NCI-H748 (cell line): ENCODE measurements around the gene SLC22A3.
"Not testable (repeated sequence)": the region's sequence is repeated elsewhere in the genome, so short reads cannot be mapped to it uniquely, and the experiment has no call there.

Experiments
- DNase-seq: peaks from one replicate; lab custom pipeline; 2025; ENCODE audit not compliant: unreplicated experiment; lab: John Stamatoyannopoulos, UW

SLC22A3 gene

DNA sequence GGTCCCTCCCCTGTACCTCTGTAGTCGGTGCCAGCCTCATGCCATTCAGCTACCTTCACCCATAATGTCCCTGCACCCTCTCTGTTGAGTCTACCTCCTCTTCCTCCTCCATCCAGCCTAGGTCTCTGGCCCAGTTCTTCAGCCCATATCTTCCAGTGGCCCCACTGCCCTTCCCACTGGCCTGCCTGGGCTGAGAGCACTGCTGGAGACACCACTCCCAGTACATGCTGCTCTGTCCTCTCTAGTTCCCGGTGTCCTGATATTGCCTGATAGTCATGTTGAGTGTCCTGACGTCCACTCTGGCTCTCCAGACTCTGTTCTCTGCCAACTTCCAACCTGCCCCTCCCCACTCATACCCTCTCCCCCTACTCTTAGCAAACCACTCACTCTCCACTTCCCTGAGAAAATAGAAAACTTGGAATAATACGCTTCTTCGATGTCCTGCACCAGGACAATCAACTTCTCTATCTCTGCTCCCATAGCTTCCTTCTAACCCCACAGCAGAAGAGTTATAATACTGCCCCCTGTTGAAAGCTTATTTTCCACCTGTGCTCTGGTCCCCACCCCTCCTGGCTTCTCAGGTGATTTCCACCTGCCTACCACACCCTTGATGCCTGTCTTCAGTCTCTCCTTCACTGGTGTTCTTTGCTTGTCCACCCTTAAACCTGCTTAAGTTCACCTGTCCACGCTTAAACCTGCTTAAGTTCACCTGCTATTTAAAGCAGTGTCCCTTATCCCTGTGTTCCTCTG is 19.8 kb downstream of the SLC22A3 start:
- no peak for DNase-seq

DNA sequence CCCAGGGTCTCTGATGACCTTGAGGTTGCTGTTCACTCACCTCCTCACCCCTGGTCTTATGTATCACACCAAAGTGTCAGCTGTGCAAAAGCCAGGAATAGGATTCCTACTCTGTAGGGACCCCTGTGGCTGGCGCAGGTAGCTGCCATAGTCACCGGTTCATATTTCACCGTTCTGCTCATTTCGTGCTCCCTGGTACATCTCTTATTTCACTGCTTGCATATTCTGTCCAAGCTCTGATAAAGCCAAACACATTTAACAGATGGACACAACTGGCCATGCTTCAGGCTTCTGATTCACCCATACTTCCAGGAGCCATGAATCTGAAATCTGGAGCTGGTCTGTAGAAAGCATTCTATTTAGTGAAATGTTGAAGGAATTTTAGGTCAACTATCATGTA is 20.5 kb downstream of the SLC22A3 start:
- DNase-seq, result no peak

GRCh38 chr6:160373601-160374000 is 25.4 kb downstream of the SLC22A3 start:
- not testable (repeated sequence) for DNase-seq

- DNase-seq, result no peak
Measured at GRCh38 chr6:160374836-160375560, 26.8 kb downstream of the SLC22A3 start.

GRCh38 chr6:160375561-160375949 is 27.4 kb downstream of the SLC22A3 start:
- no peak for DNase-seq

- no peak for DNase-seq
Measured at GRCh38 chr6:160376445-160376844, 28.3 kb downstream of the SLC22A3 start.

DNA sequence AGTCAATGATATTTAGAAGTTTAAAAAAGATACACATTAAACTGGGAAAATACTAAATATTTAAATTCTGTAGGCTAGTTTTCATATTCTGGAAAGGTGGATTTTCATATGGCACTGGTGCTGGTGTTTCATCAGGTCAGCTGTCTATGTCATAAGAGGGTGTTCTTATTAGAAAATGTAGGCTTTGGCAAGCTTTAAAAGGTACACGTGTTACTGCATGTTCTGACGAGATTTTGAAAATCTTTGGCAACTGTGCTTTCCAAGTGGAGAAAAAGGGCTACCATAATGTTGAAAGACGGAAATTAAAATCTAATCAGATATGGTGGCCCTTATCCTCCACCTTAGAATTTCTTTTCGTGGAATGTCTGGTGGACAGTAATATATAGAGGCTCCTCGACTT is 30.0 kb downstream of the SLC22A3 start:
- no peak for DNase-seq

DNA sequence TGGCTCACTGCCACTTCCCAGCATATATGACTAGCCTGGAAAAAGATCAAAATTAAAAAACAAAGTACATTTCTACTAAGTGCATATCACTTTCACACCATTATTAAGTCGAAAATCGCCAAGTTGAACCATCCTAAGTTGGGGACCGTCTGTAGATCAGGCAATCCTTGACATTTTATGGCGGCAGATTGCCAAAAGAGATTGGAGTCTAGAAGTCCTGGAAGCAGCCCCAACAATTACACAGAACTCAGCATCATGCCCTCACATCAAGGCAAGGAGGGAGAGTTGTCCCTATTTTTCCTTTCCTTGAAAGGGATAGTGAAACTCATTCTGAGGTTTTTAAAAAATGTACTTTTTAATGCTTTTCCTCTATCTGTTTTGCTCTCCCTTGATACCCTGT is 30.7 kb downstream of the SLC22A3 start:
- no peak for DNase-seq

DNA sequence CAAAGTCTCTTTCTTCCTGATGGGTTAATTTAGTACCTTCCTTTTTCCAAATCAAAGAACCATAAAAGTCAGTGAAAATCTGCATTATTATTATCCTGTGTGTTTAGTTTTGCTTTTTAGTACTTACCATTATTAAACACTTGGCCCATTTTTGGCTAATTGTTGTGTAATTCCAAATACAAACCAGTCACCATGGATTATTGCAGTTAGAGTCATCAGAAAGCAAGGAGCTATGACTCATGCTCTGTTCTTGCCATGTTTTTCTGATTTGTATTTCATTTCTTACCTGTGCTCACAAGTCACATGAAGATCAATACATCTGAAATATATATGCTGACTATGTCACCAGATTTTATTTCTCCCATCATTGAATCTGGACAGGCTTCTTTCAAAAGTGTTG is 31.3 kb downstream of the SLC22A3 start:
- no peak for DNase-seq

DNA sequence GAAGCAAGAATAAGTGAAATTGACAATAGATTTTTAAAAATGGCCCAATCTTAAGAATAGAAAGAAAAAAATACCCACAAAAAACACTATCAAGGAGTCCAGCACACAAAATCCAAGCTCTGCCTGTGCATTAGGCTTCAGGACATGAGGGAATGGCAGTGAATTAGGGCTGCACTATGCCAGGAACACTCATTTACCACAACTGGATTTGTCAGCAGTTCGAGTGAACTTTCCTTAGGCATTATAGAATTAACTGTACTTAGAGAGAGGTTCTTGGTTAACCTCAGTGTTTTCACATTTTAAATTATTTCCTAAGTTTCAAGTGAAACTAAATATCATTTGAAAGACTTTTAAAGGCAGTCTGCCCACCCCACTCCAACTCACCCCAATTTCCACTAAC is 34.8 kb downstream of the SLC22A3 start:
- DNase-seq, result no peak

DNA sequence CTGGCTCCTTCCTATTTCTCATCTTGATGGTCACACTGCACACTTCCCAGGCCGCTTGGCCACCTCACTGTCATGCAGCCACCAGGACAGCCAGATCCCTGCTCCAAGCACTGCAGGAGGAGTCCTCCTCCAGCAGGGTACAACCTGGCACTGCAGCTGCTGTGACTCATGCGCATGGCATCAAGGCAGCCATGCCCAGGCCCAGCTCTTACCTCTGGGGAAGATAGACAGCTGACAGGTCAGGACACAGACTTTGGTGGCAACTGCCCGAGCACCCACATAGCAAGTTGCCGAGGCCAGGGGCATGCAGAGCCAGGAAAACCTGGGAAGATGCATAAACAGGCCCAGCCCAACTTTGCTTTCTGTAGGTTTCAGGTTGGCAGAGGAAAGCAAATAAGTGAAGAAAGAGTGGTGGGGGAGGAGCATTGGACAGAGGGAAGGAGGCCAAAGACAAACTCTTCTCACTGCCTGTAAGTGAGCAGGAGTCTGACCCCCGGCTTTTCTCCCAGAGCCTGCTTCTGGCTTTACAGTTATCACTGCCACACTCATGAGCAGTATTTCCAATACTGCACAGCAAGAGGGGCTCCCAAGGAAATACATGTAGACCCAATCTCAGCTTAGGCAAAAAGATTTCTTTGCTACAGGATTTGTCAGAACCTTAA is 38.8 kb downstream of the SLC22A3 start:
- DNase-seq, result no peak

DNA sequence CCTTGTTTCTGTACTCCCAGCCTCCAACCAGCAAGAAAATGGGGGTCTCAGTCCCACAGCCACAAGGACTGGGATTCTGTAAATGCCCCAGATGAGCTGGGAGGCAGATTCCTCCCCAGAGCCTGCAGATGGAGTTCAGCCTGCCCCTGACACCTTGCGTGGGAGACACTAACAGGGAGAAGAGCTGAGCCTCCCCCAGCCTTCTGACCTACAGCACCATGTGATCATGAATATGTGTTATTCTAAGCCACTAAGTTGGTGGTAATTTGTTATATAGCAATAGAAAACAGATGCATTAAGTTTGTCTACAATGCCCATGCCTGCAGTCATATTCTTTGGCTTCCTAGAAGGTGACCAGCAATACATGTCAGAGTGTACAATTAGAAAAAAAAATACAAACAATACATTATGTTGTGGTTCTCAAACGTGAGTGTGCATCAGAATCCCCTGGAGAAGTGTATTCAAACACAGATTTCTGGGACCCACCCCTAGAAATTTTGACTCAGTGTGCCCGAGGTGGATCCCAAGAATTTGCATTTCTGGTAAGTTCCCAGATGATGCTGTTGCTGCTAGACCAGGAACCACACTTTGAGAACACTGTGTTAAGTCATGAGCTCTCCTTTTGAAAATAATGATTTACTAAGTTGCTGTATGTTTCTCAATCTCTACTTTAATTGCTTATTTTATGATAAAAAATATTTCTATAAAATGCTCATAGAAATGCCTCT is 39.9 kb downstream of the SLC22A3 start:
- no peak for DNase-seq

GRCh38 chr6:160388922-160389321 is 40.7 kb downstream of the SLC22A3 start:
- DNase-seq, result no peak

DNA sequence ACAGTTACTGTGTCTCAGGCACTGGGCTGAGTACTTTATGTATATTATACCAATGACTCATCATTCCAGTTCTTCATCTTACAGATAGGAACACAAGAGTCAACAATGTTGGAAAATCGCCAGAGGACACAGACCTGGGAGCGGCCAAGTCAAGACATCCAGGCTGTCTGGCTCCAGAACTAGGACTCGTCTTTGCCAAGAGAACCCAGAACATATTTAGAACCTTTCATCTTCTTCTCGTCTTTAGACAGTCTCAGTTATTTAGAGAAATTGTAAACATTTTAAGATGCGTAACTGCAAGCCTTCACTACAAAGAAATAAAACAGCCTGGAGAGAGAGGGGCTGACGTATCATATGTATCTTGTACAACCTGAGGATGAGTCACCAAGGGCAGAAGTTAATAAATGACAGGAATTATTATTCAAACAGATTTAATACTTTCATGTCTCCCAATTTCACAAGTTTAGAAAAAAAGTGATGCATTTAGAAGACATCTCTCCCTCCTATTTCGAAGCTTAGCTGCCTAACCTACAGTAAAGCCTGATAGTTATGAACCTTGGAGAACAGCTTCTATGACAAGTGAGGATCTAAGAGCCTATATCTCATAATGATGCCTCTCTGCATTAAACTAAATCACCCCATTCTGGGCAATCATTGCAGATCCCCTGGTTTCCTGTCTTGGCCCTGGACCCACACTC is 43.4 kb downstream of the SLC22A3 start:
- DNase-seq, result no peak

DNA sequence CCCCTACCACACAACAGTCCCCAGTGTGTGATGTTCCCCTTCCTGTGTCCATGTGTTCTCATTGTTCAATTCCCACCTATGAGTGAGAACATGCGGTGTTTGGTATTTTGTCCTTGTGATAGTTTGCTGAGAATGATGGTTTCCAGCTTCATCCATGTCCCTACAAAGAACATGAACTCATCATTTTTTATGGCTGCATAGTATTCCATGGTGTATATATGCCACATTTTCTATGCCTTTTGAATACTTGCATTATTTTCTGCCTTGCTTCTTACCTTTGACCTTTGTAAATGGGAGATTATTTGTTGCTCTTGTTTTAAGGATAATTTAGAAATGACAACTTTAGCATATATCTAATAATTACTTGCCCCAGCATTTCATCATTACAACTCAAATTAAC is 45.3 kb downstream of the SLC22A3 start:
- DNase-seq, result not testable (repeated sequence)

DNA sequence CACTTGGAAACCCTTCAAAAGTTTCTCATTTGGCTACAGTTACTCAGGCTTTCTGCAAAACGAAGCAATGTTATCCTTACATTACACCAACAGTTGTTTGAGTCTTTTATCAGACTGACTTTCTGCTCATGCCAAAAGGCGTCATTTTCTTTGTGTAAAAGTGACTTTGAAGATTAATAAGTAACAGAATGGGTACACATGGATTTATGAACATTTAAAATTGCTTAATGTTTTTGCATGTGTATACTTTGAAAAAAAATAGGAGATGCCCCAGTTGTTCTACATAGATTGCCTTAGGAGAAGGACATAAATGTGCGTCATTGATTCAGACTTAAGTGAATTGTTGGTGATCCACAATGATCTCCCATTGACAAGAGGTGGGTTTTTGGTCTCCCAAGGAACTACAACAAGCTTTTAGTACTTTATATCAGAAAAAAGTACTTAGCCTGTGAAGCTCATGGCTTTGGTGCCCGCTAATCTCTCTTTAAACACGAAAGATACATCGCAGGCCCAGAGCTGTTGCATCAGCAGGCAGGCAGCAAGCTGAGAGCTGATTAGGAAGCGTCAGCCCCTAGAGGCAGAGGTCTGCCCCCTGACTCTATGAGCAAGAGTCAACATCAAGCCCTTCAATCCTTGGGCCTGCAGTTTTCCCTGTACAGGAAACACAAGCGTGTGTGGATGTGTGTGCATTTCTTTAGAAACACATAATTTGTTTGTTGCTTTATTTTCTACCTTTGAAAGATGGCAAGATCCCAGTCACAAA is 45.9 kb downstream of the SLC22A3 start:
- no peak for DNase-seq

- DNase-seq, result no peak
Measured at GRCh38 chr6:160394654-160395035, 46.5 kb downstream of the SLC22A3 start.

GRCh38 chr6:160395187-160395586 is 47.0 kb downstream of the SLC22A3 start:
- DNase-seq, result no peak

GRCh38 chr6:160396292-160396691 is 48.1 kb downstream of the SLC22A3 start:
- no peak for DNase-seq

DNA sequence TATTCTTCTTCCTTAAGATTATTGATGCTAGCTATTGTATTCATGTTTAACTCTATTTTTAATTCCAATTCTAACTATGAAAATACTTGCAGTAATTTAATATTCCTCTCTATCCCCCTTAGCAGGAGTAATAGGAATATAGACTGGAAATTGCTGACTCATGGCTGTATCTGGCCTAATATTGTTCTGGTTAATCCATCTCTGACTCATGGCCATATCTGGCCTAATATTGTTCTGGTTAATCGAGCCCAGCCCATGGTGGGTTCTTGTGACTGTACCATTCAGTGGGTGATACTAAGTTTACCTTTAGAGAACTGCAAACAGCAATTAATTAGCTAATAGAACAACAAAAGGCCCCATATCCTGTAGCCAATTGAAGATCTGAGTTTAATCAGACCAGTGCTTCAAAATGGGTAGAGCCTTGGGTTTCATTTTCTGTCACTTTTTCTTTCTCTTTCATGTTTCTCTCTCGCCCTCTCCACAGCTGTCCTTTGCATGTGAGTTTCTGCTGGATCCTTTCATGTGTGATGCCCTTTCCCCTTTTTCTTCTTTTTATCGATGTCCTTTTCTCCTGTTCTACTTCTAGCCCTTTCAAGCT is 50.6 kb downstream of the SLC22A3 start:
- DNase-seq, result no peak
